Glomerular visceral epithelial cell (primary cell): ENCODE measurements around the gene C19orf12.

Experiments used
- DNase-seq: peaks from one replicate; pipeline ENCODE4 v3.0.0-alpha.2; 2016; ENCODE audit errors: extremely low spot score

C19orf12 gene

DNA sequence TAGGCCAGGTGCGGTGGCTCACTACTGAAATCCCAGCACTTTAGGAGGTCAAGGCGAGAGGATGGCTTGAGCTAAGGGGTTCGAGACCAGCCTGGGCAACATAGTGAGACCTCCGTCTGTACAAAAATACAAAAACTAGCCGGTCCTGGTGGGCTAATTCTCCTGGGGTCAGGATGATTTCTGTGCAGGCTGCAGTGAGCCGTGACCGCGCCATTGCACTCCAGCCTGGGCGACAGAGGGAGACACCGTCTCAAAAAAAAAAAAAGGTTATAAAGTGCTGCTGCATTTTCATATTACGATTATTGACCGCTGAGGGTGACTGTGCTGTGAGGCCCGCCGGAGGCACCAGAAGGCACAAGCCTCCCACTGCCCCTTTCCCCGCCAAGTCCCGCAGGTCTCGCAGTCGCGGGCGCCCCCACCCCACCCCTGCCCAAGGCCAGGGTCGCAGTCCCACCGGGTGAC lies 50.3 kb downstream of the C19orf12 start:
- no peak for DNase-seq

DNA sequence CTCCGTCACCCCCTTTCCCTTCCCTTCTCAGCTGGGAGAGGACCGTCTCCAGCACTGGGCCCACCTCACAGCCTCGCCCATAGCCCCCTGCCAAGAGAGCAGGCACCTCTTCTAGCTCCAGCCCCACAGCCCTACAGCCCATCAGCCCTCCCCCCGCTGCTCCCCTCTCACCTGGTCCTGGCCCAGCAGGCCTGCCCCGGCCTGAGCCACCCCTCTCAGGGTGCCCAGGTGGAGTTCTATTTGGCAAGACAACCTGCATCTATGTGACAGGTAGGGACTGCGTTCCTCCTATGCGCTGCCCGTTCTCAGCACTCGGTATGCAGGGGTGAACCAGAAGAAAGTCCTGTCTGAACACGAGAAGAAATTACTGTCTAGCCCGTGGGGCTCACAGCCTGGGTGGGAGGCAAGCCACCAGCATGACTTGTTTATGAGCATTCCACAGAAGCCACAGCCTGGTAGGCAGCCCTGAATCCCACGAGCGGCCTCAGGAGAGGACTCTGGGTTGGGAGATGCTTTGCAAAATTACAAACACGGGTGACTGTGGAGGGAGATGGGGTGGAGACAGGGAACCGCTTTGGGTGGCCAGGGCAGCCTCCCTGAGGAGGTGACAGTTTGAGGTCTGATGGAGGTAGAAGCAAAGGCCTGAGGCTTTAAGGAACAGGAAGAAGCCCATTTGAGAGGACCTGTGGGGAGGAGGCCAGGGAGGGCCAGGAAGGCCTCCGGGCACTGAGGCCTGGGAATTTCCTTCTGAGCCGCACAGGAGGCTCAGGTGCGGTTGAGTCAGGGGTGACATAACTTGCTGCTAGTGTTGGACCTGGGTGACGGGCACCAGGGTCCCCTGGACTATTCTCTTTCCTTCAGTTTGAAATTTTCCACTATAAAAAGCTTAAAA lies 51.0 kb downstream of the C19orf12 start:
- DNase-seq: peak; percentile 31

DNA sequence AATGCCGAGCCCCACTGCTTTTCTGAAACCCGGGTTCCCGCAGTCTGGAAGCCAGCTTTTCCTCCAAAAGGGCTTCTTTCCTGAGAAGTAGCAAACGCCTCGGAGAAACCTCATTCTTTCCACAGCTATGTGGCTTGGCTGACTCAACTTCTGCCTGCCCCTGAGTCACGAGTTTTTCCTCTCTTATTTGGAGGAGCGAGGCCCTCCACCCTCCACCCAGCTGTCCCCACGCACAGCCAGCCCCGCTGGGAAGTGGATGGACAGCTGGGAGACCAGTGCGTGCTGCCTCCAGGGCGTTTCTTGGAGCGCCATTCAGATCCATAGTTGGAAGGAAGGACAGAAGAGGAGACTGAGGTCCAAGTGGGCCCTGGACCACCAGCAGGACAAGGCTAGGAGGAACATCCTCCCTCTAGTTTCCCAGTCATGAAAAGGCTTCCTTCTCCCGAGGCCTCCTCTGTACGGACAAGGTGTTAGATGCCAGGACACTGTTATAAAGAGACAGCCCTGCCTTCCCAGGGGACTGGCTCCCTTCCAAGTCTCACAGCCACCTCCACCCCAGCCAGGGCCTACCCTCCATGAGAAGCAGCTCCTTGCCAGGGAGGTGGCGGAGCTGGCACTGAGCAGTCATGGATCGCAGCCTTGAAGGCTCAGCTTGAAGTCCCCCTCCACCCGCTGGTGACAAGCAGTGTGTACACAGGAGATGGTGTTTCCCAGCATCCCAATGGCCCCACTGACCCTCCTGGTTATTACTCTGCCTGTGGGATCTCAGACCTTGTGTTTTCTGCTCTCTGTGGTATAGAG lies 52.3 kb downstream of the C19orf12 start:
- DNase-seq: peak; percentile 65

DNA sequence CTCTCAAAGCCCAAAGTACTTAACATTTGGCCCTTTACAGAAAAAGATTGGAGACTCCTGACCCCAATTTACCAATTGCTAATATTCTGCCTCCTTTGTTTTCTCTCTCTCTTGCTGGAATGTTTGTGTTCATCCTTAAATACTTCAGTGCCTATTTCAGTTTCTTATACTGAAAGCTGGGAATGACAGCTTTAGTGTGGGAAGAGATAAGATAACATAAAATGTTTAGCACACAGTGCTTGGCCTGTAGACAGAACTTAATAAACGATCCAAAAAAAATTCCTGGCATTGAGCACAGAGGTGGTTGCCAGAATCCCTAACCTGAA lies 52.8 kb downstream of the C19orf12 start:
- DNase-seq: no peak

DNA sequence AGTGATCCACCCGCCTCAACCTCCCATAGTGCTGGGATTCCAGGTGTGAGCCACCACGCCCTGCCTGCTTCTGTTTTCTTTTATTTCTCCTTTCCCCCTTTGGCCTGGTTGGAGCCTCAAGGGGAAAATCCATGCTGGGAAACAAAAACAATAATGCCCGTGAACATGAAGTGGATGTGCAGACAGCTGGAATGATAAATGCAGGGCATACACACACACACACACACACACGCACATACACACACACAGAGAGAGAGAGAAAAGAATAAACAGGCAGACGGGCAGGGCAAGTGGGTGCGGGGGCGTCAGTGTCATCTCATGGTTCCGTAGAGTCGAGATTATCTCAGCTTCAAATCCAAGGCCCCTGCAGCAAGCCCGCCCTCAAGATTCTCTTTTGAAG lies 54.2 kb downstream of the C19orf12 start:
- DNase-seq: no peak

DNA sequence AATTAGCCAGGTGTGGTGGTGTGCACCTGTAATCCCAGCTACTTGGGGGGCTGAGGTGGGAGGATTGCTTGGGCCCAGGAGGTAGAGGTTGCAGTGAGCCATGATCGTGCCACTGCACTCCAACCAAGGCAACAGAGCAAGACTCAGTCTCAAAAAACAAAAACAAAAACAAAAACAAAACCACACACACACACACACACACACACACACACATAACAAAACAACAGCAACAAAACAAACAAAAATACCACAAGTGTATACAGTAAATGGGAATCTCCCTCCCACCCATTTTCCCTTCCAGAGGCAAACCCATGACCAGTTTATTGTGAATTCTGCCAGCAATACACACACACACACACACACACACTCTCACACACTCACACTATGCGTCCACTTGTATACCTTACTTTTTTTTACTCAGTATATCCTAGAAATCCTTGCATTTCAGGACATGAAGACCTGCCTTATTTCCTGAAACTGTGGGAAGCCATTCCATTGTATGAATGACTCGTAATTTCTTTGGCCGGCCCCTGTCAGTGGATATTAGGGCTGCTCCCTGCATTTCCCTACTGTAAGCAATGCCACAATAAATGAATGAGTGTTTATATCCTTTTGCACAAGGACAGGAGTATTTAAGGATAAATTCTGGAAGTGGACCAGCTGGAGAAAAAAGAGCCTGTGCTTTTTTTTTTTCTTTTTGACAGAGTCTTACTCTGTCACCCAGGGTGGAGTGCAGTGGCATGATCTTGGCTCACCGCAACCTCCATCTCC lies 56.7 kb downstream of the C19orf12 start:
- DNase-seq: no peak

DNA sequence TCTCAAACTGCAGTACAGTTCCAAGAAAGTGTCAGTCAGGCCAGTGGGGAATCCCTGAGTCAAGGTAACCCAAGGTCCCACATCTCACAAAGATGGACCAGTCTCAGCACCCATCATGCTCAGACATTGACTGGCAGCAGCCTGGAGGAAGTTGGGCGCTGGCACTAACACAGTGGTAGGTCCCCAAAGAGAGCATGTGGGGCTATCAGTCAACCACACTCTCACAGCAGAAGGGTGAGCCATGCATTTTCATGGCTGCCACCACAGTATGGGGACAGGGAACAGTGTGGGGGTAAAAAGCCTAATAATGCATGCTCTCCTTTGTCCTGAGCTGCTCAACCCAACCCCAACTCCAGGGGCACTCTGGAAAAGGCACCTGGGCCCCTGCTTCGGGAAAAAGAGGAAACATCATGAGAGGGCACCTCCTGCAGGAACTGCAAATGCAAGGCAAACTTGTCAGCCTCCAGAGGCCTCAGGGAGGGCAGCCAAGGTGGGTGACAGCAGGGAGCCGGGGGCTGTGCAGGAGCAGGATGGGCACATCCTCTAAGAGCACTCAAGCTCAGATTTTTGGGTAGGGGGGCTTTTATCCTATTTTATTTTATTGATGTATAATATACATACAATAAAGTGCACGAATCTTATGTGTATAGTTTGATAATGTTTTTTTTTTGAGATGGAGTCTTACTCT lies 59.3 kb downstream of the C19orf12 start:
- DNase-seq: no peak

DNA sequence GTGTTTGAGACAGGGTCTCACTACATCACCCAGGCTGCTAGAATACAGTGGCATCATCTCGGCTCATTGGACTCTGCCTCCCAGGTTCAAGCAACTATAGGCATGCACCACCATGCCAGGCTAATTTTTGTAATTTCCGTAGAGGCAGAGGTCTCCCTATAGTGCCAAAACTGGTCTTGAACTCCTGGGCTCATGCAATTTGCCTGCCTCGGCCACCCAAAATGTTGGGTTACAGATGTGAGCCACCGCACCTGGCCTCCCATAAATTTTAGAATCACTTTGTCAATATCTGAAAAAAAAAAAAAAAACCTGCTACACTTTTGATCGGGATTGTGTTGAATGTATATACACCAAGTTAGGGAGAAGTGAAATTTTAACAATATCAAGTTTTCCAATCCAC lies 61.7 kb downstream of the C19orf12 start:
- DNase-seq: no peak

DNA sequence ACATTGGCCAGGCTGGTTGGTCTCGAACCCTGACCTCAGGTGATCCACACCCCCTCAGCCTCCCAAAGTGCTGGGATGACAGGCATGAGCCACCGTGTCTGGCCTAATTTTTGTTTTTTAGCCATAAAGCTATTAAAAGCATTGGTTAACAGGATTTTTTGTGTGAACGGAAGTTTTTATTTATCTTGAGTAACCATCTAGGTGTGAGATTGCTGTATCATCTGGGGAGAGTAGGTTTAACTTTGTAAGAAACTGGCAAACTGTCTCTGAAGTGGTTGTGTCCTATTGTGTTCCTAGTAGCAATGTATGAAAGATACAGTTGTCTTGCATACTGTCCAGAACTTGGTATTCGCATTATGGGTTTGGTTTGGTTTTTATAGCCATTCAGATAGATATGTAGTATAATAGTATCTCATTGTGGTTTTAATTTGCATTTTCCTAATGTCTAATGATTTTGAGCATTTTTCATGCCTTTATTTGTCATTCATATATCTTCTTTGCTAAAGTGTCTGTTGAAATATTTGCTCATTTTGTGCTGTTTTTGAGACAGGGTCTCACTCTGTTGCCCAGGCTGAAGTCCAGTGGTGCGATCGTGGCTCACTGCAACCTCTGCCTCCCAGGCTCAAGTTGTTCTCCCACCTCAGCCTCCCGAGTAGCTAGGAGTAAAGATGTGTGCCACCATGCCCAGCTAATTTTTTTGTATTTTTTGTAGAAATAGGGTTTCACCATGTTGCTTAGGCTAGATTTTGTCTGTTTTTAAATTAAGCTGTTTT lies 63.3 kb downstream of the C19orf12 start:
- no peak for DNase-seq

DNA sequence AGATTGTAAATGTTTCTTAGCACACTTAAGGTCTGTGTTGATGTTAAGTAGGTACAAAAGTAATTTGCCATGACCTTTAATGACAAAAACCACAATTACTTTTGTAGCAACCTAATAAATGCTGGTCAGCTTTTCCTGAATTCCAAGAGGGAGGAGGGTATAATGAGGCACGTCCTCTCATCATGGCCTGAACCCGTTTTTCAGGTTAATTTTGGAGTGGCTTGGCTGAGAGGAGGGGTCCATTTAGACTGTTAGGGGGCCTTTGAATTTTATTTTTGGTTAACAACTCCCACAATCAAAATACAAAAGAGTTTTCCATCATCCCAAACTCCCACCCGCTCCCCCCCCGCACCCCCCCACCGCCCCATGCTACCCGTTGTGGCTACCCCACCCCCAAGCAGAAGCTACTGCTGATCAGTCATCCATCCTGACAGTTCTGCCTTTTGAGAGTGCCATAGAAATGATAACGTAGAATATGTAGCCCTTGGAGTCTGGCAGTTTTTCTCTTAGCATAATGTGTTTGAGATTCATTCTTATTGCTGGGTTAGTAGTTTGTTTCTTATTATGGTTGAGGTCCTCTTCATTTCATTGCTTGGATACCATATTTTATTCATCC lies 64.2 kb downstream of the C19orf12 start:
- DNase-seq: no peak
